CD4-positive, alpha-beta T cell treated with Interleukin-12 subunit alpha and Interleukin-12 subunit beta, for 1 hour (primary cell): ENCODE measurements around the gene OR2A12.
"Not testable (repeated sequence)": the region's sequence is repeated elsewhere in the genome, so short reads cannot be mapped to it uniquely, and the experiment has no call there.

Experiments
- DNase-seq: peaks from one replicate; pipeline ENCODE4 v3.0.0-alpha.2; 2020

Gene OR2A12

DNA sequence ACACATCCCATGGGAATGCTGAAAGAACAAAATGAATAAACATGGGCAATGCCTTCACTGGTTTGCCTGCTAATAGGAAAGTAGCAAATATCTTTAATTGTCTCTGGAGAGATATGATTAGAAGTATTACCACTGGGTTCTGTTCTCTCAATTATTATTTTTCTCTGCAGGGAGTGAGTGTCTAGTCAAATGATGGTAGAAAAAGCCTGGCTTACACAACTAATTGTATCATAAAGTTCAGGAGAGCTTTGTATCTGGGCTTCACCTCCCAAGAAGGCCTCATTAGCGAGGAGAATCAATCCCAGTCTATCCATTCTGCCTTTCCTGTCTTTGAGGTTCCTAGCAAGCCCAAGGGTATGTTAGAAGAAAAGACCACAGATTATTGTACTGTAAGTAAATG lies 36.8 kb downstream of the OR2A12 start, which contains the start of gene OR2A14:
OR2A14 (plus strand) TSS at position 301 of the 400 bp plus-strand sequence. CDS start 5,937 bp downstream, outside the sequence.
- DNase-seq, result no peak

- peak; percentile 80 for DNase-seq
Observed at GRCh38 chr7:144127714-144128334, 41.7 kb downstream of the OR2A12 start.

DNA sequence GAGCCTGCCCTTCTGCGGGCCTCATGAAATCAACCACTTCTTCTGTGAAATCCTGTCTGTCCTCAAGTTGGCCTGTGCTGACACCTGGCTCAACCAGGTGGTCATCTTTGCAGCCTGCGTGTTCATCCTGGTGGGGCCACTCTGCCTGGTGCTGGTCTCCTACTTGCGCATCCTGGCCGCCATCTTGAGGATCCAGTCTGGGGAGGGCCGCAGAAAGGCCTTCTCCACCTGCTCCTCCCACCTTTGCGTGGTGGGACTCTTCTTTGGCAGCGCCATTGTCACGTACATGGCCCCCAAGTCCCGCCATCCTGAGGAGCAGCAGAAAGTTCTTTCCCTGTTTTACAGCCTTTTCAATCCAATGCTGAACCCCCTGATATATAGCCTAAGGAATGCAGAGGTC lies 43.5 kb downstream of the OR2A12 start:
- not testable (repeated sequence) for DNase-seq

GRCh38 chr7:144130730-144131129 lies 44.7 kb downstream of the OR2A12 start:
- DNase-seq, result no peak

- no peak for DNase-seq
Observed at GRCh38 chr7:144132262-144132661, 46.2 kb downstream of the OR2A12 start.

DNA sequence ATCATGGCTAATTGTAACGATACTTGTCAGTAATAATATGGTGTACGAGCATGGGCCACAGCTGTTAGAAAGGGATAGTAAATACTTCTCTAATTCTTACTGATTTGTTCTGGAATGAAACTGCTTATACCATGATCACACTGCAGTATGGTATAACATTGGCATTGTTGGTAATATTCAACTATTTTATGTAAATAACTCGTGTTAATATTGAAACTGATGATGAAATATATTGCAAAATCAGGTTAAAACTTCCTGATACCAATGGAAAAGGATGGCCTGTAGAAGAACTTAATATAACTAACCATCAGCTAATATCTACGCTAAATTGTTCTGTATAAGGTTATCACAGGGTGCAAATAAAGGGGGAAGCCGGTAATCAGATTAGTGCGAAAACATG lies 47.2 kb downstream of the OR2A12 start:
- DNase-seq, result no peak

DNA sequence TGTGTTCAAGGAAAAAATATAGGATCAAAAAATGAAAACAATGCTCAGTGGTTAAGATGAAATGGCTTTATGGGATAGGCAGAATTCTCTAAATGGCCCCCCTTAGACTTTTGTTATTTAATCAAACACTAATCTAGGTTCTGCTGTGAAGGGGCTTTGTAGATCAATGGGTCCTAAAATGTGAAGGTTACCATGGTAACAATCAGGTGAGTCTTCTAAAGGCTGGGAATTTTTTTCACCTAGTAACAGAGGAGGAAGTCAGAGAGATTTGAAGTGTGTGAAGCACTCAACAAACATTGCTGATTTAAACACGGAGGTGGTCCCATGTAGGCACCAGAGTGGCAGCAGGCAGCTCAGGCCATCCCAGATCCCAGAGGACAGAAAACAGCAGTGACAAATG lies 48.0 kb downstream of the OR2A12 start:
- DNase-seq, result no peak

DNA sequence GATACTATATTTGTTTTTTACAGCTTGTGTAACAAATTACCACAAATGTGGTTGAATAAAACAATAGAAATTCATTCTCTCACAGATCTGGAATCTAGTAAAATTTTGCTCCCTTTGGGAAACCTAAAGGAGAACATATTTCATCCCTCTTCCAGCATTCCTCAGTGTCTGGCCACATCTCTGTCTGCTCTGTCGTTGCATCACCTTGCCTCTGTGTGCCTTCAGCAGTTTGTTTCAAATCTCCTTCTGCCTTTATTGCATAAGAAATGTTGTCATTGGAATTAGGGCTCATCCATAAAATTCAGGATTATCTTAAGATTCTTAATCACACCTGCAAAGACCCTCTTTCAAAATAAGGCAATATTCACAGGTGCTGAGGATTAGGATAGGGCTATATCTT lies 51.4 kb downstream of the OR2A12 start:
- no peak for DNase-seq

DNA sequence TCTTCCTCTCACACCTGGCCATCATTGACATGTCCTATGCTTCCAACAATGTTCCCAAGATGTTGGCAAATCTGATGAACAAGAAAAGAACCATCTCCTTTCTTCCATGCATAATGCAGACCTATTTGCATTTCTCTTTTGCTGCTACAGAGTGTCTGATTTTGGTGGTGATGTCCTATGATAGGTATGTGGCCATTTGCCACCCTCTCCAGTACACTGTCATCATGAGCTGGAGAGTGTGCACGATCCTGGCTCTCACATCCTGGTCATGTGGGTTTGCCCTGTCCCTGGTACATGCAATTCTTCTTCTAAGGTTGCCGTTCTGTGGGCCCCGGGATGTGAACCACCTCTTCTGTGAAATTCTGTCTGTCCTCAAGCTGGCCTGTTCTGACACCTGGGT lies 56.1 kb downstream of the OR2A12 start:
- DNase-seq, result no peak

DNA sequence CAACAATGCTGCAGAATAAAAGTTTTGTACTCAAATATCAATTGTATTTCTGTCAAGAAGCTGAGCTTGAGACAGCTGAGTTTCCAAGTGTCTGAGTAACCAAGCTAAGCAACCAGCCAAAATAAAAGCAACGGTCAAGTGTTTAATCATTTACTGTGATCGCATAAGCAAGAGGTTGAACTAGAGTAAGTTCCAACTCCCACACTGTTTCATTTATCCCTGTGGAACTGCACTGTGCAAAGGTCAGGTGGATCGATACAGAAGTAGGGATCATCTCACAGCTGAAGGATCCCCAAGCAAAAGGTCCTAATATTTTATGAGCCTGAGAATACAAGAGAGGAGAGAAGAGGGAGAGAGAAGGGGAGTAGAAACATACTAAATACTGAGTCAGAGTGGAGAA lies 58.3 kb downstream of the OR2A12 start:
- DNase-seq, result no peak

DNA sequence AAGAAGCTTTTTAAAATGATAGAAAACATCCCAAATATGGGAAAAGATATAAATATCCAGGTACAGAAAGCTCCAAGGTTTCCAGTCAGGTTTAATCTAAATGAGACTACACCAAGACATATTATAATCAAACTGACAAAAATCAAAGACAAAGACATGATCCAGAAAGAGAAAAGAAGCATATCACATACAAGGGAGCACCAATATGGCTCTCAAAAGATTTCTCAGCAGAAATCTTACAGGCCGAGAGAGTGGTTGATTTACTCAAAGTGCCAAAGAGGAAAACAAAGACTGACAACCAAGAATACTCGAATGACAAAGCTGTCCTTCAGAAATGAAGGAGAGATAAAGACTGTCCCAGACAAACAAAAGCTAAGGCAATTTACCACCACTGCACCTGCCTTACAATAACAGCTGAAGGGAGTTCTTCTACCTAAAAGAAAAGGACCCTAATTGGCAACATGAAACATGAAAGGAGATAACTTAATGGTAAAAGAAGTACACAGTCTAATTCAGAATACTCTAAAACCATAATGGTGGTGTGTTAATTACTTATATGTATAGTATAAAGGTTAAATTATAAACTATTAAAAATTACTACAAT lies 62.2 kb downstream of the OR2A12 start:
- no peak for DNase-seq
